Loucy (cell line): ENCODE data around the gene PRCD.

Experiments
- H2AFZ ChIP-seq: fragments of 200-600 bp; sonication (generic); 2 replicates; pipeline ENCODE4 v1.6.0; 2016; ENCODE audit warnings: antibody characterized with exemption, mild to moderate bottlenecking, low read length, moderate library complexity
- H3F3A ChIP-seq: fragments of 200-600 bp; 2 replicates; pipeline ENCODE4 v1.6.0; 2016; ENCODE audit warnings: antibody characterized with exemption, low read depth, mild to moderate bottlenecking
- H3K27me3 ChIP-seq: fragments of 200-600 bp; sonication (generic); 2 replicates; pipeline ENCODE4 v1.6.1; 2014; ENCODE audit warnings: low read length, mild to moderate bottlenecking; ENCODE audit not compliant: insufficient read depth, poor library complexity, severe bottlenecking
- H3K36me3 ChIP-seq: fragments of 200-600 bp; sonication (generic); 2 replicates; pipeline ENCODE4 v1.6.1; 2016; ENCODE audit warnings: low read length; ENCODE audit not compliant: insufficient read depth
- H3K4me1 ChIP-seq: fragments of 200-600 bp; sonication (generic); 2 replicates; pipeline ENCODE4 v1.5.1; 2014; ENCODE audit warnings: low read length, mild to moderate bottlenecking; ENCODE audit not compliant: insufficient read depth, poor library complexity, severe bottlenecking
- H3K4me2 ChIP-seq: fragments of 200-600 bp; sonication (generic); 2 replicates; pipeline ENCODE4 v1.6.0; 2014; ENCODE audit warnings: antibody characterized with exemption, low read length, low read depth, mild to moderate bottlenecking; ENCODE audit not compliant: poor library complexity, severe bottlenecking
- H3K4me3 ChIP-seq: fragments of 200-600 bp; sonication (generic); 2 replicates; pipeline ENCODE4 v1.5.1; 2014; ENCODE audit warnings: low read length, mild to moderate bottlenecking, mixed read lengths; ENCODE audit not compliant: poor library complexity, severe bottlenecking
- H3K79me2 ChIP-seq: fragments of 200-600 bp; sonication (generic); 2 replicates; pipeline ENCODE4 v1.6.1; 2014; ENCODE audit warnings: low read length; ENCODE audit not compliant: insufficient read depth
- H3K9ac ChIP-seq: fragments of 200-600 bp; sonication (generic); 2 replicates; pipeline ENCODE4 v1.6.0; 2014; ENCODE audit warnings: mild to moderate bottlenecking, low read depth, low read length, moderate library complexity; ENCODE audit not compliant: poor library complexity, severe bottlenecking
- H3K9me2 ChIP-seq: fragments of 200-600 bp; sonication (generic); replicated peaks from 2 replicates; pipeline ENCODE4 v1.6.1; 2016; ENCODE audit warnings: low read depth, low read length, mixed read lengths
- H3K9me3 ChIP-seq: fragments of 200-600 bp; sonication (generic); 2 replicates; pipeline ENCODE4 v1.6.1; 2014; ENCODE audit warnings: mild to moderate bottlenecking, antibody characterized with exemption, low read length, low read depth; ENCODE audit not compliant: insufficient read depth
- H4K20me1 ChIP-seq: fragments of 200-600 bp; sonication (generic); 2 replicates; pipeline ENCODE4 v1.6.0; 2014; ENCODE audit warnings: antibody characterized with exemption, low read length, mild to moderate bottlenecking; ENCODE audit not compliant: insufficient read depth, poor library complexity, severe bottlenecking
- EZH2phosphoT487 ChIP-seq: fragments of 200-600 bp; IDR thresholded peaks from 2 replicates; pipeline ENCODE4 v1.6.1; 2018; ENCODE audit warnings: antibody characterized with exemption, mild to moderate bottlenecking, moderate library complexity, borderline replicate concordance
- TF ChIP-seq, protein P1 (sequence below): fragments of 200-600 bp; sonication (generic); conservative IDR thresholded peaks from 2 replicates; pipeline ENCODE4 v1.5.1; 2014; ENCODE audit warnings: mild to moderate bottlenecking, antibody characterized with exemption, low read length

Gene PRCD

GRCh38 chr17:76528156-76528527 is 11.7 kb upstream of the PRCD start:
- no peaks in the 10 kb centered on the region for H3K9me3 ChIP-seq
- peak overlapping the region; percentile 96 for H3K4me2 ChIP-seq
- H3K79me2 ChIP-seq, result peaks cover 36% of the 10 kb centered on the region
- H3K4me1 ChIP-seq, result peaks cover 49% of the 10 kb centered on the region
- peak overlapping the region; percentile 93 for H3K4me3 ChIP-seq
- H3K9me2 ChIP-seq, result no peaks in the 10 kb centered on the region
- H2AFZ ChIP-seq, result peak overlapping the region; percentile 40
- H3F3A ChIP-seq, result peaks cover 4% of the 10 kb centered on the region; the same call in 1 of the 2 replicates
- H3K9ac ChIP-seq, result peak overlapping the region; percentile 99
- no peaks in the 10 kb centered on the region for H3K27me3 ChIP-seq
- no peak for TF ChIP-seq EZH2phosphoT487
- TF ChIP-seq, protein P1, sequence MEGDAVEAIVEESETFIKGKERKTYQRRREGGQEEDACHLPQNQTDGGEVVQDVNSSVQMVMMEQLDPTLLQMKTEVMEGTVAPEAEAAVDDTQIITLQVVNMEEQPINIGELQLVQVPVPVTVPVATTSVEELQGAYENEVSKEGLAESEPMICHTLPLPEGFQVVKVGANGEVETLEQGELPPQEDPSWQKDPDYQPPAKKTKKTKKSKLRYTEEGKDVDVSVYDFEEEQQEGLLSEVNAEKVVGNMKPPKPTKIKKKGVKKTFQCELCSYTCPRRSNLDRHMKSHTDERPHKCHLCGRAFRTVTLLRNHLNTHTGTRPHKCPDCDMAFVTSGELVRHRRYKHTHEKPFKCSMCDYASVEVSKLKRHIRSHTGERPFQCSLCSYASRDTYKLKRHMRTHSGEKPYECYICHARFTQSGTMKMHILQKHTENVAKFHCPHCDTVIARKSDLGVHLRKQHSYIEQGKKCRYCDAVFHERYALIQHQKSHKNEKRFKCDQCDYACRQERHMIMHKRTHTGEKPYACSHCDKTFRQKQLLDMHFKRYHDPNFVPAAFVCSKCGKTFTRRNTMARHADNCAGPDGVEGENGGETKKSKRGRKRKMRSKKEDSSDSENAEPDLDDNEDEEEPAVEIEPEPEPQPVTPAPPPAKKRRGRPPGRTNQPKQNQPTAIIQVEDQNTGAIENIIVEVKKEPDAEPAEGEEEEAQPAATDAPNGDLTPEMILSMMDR, result no peak
- H3K36me3 ChIP-seq, result no peaks in the 10 kb centered on the region
- H4K20me1 ChIP-seq, result no peaks in the 10 kb centered on the region

GRCh38 chr17:76528528-76529223 is 11.2 kb upstream of the PRCD start:
- Histone ChIP-seq H3K27me3 (no peaks in the 10 kb centered on the region), H3K9me3 (no peaks in the 10 kb centered on the region), H3K4me3 (peak overlapping the region; percentile 93), H3F3A (peaks cover 4% of the 10 kb centered on the region; the same call in 1 of the 2 replicates), H3K9me2 (no peaks in the 10 kb centered on the region), H3K9ac (peak overlapping the region; percentile 99), H3K36me3 (no peaks in the 10 kb centered on the region), H3K4me1 (peaks cover 47% of the 10 kb centered on the region), H3K79me2 (peaks cover 36% of the 10 kb centered on the region), H4K20me1 (no peaks in the 10 kb centered on the region), H3K4me2 (peak overlapping the region; percentile 96), H2AFZ (peak overlapping the region; percentile 40)
- no peak for TF ChIP-seq EZH2phosphoT487
- TF ChIP-seq, protein P1, result peak; percentile 56

- TF ChIP-seq, protein P1, result no peak
- TF ChIP-seq EZH2phosphoT487, result no peak
- peak overlapping the region; percentile 96 for H3K4me2 ChIP-seq
- H3K4me3 ChIP-seq, result peak overlapping the region; percentile 93
- peaks cover 47% of the 10 kb centered on the region for H3K4me1 ChIP-seq
- peaks cover 4% of the 10 kb centered on the region; the same call in 1 of the 2 replicates for H3F3A ChIP-seq
- no peaks in the 10 kb centered on the region for H4K20me1 ChIP-seq
- H3K27me3 ChIP-seq, result no peaks in the 10 kb centered on the region
- no peaks in the 10 kb centered on the region for H3K9me3 ChIP-seq
- H3K79me2 ChIP-seq, result peaks cover 36% of the 10 kb centered on the region
- H3K9me2 ChIP-seq, result no peaks in the 10 kb centered on the region
- no peak overlapping the region for H2AFZ ChIP-seq
- peak overlapping the region; percentile 99 for H3K9ac ChIP-seq
- H3K36me3 ChIP-seq, result no peaks in the 10 kb centered on the region
Observed at GRCh38 chr17:76529224-76530094, 10.4 kb upstream of the PRCD start.
